Neural crest cell (in vitro differentiated cells): ENCODE results near the gene GADD45GIP1. TPM values are rescaled to one million over a fixed set of nuclear protein-coding genes. Genes with fewer than 3 reads are reported as not detected.
"Not testable (repeated sequence)": the region's sequence is repeated elsewhere in the genome, so short reads cannot be mapped to it uniquely, and the experiment has no call there.

Experiments used
- DNase-seq: peaks from one replicate; pipeline ENCODE4 v3.0.0; 2021; ENCODE audit warnings: low read depth, mixed read lengths, low spot score
- H3K27ac Mint-ChIP-seq: one replicate; pipeline ENCODE4 v1.8.0; 2021; ENCODE audit warnings: mild to moderate bottlenecking, mixed read lengths; ENCODE audit not compliant: unreplicated experiment
- H3K27me3 Mint-ChIP-seq: 2 replicates; pipeline ENCODE4 v1.8.0; 2021; ENCODE audit warnings: low read depth, mild to moderate bottlenecking, mixed read lengths
- H3K36me3 Mint-ChIP-seq: 2 replicates; pipeline ENCODE4 v1.8.0; 2021; ENCODE audit warnings: low read depth, mild to moderate bottlenecking, mixed read lengths
- H3K4me1 Mint-ChIP-seq: 2 replicates; pipeline ENCODE4 v1.8.0; 2021; ENCODE audit warnings: mixed read lengths
- H3K4me3 Mint-ChIP-seq: one replicate; pipeline ENCODE4 v1.8.0; 2021; ENCODE audit warnings: mild to moderate bottlenecking, mixed read lengths
- H3K9me3 Mint-ChIP-seq: 2 replicates; pipeline ENCODE4 v1.8.0; 2021; ENCODE audit warnings: mixed read lengths
- total RNA-seq: library from RNA; stranded (reverse); gene quantifications from 2 replicates; pipeline ENCODE4 v1.2.1, GENCODE V29; 2021
- TF ChIP-seq, protein P1 (sequence below): fragments of 200-600 bp; sonication (generic); conservative IDR thresholded peaks from 2 replicates; pipeline ENCODE4 v1.5.0; 2021; ENCODE audit warnings: antibody characterized with exemption, mild to moderate bottlenecking

Gene GADD45GIP1
- total RNA-seq, 1 donor from 2014 or later, result 26.4 TPM

- Mint-ChIP-seq H3K4me1 (peaks cover 23% of the 10 kb centered on the region), H3K27ac (no peak overlapping the region), H3K27me3 (no peaks in the 10 kb centered on the region), H3K9me3 (no peaks in the 10 kb centered on the region), H3K4me3 (peak overlapping the region; percentile 90), H3K36me3 (peaks cover 11% of the 10 kb centered on the region)
- DNase-seq, result no peak
- TF ChIP-seq, protein P1, sequence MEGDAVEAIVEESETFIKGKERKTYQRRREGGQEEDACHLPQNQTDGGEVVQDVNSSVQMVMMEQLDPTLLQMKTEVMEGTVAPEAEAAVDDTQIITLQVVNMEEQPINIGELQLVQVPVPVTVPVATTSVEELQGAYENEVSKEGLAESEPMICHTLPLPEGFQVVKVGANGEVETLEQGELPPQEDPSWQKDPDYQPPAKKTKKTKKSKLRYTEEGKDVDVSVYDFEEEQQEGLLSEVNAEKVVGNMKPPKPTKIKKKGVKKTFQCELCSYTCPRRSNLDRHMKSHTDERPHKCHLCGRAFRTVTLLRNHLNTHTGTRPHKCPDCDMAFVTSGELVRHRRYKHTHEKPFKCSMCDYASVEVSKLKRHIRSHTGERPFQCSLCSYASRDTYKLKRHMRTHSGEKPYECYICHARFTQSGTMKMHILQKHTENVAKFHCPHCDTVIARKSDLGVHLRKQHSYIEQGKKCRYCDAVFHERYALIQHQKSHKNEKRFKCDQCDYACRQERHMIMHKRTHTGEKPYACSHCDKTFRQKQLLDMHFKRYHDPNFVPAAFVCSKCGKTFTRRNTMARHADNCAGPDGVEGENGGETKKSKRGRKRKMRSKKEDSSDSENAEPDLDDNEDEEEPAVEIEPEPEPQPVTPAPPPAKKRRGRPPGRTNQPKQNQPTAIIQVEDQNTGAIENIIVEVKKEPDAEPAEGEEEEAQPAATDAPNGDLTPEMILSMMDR, result no peak
Measured at GRCh38 chr19:12954612-12954962, 2.4 kb downstream of the GADD45GIP1 start.

DNA sequence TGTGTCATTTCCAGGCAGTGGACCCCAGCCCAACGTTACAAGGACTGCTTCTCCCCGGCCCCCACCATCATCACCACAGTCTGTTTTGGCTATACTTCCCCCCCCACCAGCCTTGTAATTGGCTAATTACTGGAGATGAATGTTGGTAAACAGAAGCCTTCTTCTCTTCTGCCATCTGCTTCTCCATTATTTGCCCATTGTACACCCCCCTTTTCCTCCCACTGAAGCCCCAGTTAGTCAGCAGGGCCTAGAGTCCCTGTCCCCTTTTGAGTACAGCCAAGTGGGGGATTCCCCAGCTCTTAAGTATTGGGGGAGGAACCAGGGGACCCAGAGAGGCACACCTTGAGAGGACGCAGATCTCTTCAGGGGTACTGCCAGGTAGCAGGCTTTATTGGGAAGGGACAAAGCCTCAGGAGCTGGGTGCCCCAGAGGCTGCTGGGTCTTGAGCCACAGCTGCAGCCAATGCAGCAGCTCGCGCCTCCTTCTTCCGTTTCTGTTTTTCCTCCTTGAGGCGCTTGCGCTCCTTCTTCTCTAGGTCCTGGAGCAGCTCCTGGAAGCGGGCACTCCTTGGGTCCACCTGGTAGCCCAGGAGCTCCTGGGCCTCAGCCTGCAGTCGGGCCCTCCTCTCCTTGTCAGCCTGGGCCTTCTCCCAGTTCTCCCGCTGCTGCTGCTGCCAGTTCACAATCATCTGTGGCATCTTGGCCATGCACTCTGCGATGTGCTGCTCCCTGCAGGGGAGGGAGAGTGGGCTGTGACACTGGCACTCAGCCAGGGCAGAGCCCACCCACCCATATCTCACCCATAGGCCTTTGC is 3.0 kb downstream of the GADD45GIP1 start:
- Mint-ChIP-seq H3K27ac (no peak overlapping the region), H3K27me3 (no peaks in the 10 kb centered on the region), H3K36me3 (peaks cover 11% of the 10 kb centered on the region), H3K4me1 (peaks cover 23% of the 10 kb centered on the region), H3K4me3 (peak overlapping the region; percentile 90), H3K9me3 (no peaks in the 10 kb centered on the region)
- TF ChIP-seq, protein P1, result no peak
- DNase-seq, result no peak

DNA sequence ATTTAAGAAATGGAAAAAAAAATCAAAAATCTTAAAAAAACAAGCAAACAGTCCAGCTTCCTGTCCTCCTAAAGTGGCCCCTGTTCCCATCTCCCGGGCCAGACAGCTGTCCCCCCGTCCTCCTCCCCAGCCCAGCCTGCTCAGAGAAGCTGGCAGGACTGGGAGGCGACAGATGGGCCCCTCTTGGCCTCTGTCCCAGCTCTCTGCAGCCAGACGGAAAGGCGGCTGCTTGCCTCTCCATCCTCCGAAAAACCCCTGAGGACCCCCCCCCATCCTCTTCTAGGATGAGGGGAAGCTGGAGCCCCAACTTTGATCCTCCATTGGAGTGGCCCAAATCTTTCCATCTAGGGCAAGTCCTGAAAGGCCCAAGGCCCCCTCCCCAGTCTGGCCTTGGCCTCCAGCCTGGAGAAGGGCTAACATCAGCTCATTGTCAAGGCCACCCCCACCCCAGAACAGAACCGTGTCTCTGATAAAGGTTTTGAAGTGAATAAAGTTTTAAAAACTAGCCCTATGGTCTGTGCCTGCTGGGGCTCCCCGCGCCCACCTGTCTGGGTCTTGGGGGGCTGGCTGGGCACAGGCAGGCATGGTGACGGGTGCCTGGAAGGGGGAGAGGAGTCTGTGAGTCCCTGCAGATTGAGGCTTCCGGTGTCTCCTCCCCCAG is 3.8 kb downstream of the GADD45GIP1 start:
- peaks cover 23% of the 10 kb centered on the region for H3K4me1 Mint-ChIP-seq
- H3K9me3 Mint-ChIP-seq, result no peaks in the 10 kb centered on the region
- DNase-seq, result no peak
- H3K36me3 Mint-ChIP-seq, result peaks cover 11% of the 10 kb centered on the region
- H3K27me3 Mint-ChIP-seq, result no peaks in the 10 kb centered on the region
- TF ChIP-seq, protein P1, result no peak
- peak overlapping the region; percentile 90 for H3K4me3 Mint-ChIP-seq
- no peak overlapping the region for H3K27ac Mint-ChIP-seq

- Mint-ChIP-seq H3K27me3 (no peaks in the 10 kb centered on the region), H3K9me3 (no peaks in the 10 kb centered on the region), H3K4me1 (peaks cover 26% of the 10 kb centered on the region), H3K27ac (no peak overlapping the region), H3K4me3 (peak overlapping the region; percentile 61), H3K36me3 (peaks cover 14% of the 10 kb centered on the region)
- TF ChIP-seq, protein P1, result no peak
- no peak for DNase-seq
Measured at GRCh38 chr19:12952488-12953137, 4.4 kb downstream of the GADD45GIP1 start.

DNA sequence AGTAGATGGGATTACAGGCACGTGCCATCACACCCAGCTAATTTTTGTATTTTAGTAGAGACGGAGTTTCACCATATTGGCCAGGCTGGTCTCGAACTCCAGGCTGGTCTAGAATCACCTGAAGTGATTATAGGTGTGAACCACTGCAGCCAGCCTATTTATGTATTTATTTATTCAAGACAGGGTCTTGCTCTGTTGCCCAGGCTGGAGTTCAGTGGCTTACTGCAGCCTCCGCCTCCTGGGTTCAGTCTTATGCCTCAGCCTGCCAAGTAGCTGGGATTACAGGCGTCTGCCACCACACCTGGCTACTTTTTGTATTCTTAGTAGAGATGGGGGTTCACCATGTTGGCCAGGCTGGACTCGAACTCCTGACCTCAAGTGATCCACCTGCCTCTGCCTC is 5.0 kb downstream of the GADD45GIP1 start:
- H3K27ac Mint-ChIP-seq, H3K27me3 Mint-ChIP-seq, DNase-seq, H3K9me3 Mint-ChIP-seq: not testable (repeated sequence)
- Mint-ChIP-seq H3K4me3 (peak overlapping the region; percentile 61), H3K4me1 (peaks cover 30% of the 10 kb centered on the region), H3K36me3 (peaks cover 15% of the 10 kb centered on the region)
